GM04503 (cell line): ENCODE data around the gene NUDT2.
"Not testable (repeated sequence)": the region's sequence is repeated elsewhere in the genome, so short reads cannot be mapped to it uniquely, and the experiment has no call there.

Experiments
- DNase-seq: peaks from one replicate; pipeline ENCODE4 v3.0.0-alpha.2; 2012; ENCODE audit warnings: low read depth

The NUDT2 gene

GRCh38 chr9:34328987-34329832 is at the start of gene NUDT2, which contains the start of gene KIF24:
Gene NUDT2 (plus strand): TSS chr9:34329569. CDS start chr9:34339040, 9,471 bp downstream.
Gene KIF24 (minus strand): TSS chr9:34329268. CDS start chr9:34311346, 17,922 bp downstream.
- peak; percentile 99 for DNase-seq

- no peak for DNase-seq
Observed at GRCh38 chr9:34282096-34282495, 47.3 kb upstream of the NUDT2 start.

- DNase-seq, result no peak
Observed at GRCh38 chr9:34289159-34289558, 40.2 kb upstream of the NUDT2 start.

GRCh38 chr9:34291023-34291422 is 38.3 kb upstream of the NUDT2 start:
- no peak for DNase-seq

GRCh38 chr9:34291423-34291822 is 37.9 kb upstream of the NUDT2 start:
- no peak for DNase-seq

- no peak for DNase-seq
Observed at GRCh38 chr9:34292552-34292951, 36.8 kb upstream of the NUDT2 start.

- not testable (repeated sequence) for DNase-seq
Observed at GRCh38 chr9:34301064-34301463, 28.3 kb upstream of the NUDT2 start.

- not testable (repeated sequence) for DNase-seq
Observed at GRCh38 chr9:34308316-34308715, 21.1 kb upstream of the NUDT2 start.

- no peak for DNase-seq
Observed at GRCh38 chr9:34310215-34310614, 19.2 kb upstream of the NUDT2 start.

GRCh38 chr9:34311499-34312185 is 17.7 kb upstream of the NUDT2 start:
- no peak for DNase-seq

- DNase-seq, result no peak
Observed at GRCh38 chr9:34317436-34317835, 11.9 kb upstream of the NUDT2 start.

GRCh38 chr9:34318163-34318790 is 11.1 kb upstream of the NUDT2 start:
- DNase-seq, result no peak

GRCh38 chr9:34321451-34321850 is 7.9 kb upstream of the NUDT2 start:
- DNase-seq, result no peak

GRCh38 chr9:34322899-34323591 is 6.3 kb upstream of the NUDT2 start:
- DNase-seq, result no peak

GRCh38 chr9:34326690-34327089 is 2.7 kb upstream of the NUDT2 start:
- no peak for DNase-seq

GRCh38 chr9:34328500-34328986 is 826 bp upstream of the NUDT2 start:
- no peak for DNase-seq

GRCh38 chr9:34331196-34331595 is 1.8 kb downstream of the NUDT2 start:
- DNase-seq, result no peak

- DNase-seq, result no peak
Observed at GRCh38 chr9:34332076-34332964, 3.0 kb downstream of the NUDT2 start.

GRCh38 chr9:34333836-34334235 is 4.5 kb downstream of the NUDT2 start:
- no peak for DNase-seq

GRCh38 chr9:34334337-34334824 is 5.0 kb downstream of the NUDT2 start:
- DNase-seq, result no peak

GRCh38 chr9:34334916-34335315 is 5.5 kb downstream of the NUDT2 start:
- no peak for DNase-seq
